Left lobe of liver (tissue), 2 donors: ENCODE data around the gene MSL3B.

Experiments used
- ATAC-seq: fragments of 200-7000 bp; cut with Tn5 transposase; one replicate; pipeline ENCODE4 v1.9.1; 2020; ENCODE audit warnings: mild to moderate bottlenecking, moderate library complexity
- DNase-seq: peaks from one replicate; pipeline ENCODE4 v3.0.0-alpha.2; 2020; ENCODE audit warnings: low spot score
- donor health status: DM: no; HTN: no; CAD: no; lungs with moderate emphysema.
- donor health status: DM: no; HTN: yes; CAD: no.

The MSL3B gene

GRCh38 chr2:233853883-233854240, 14.3 kb downstream of the MSL3B start:
- DNase-seq (no peak), ATAC-seq (no peak)

- ATAC-seq: no peak
- no peak for DNase-seq
Observed at GRCh38 chr2:233853353-233853752, 14.8 kb downstream of the MSL3B start.

- ATAC-seq (no peak), DNase-seq (no peak)
Observed at GRCh38 chr2:233852056-233852455, 16.1 kb downstream of the MSL3B start.

- DNase-seq (no peak), ATAC-seq (no peak)
Observed at GRCh38 chr2:233851169-233851568, 17.0 kb downstream of the MSL3B start.

GRCh38 chr2:233850745-233851144, 17.4 kb downstream of the MSL3B start:
- ATAC-seq: no peak
- no peak for DNase-seq

GRCh38 chr2:233849607-233850271, 18.4 kb downstream of the MSL3B start:
- ATAC-seq (no peak), DNase-seq (no peak)

- ATAC-seq (no peak), DNase-seq (peak; percentile 38)
Observed at GRCh38 chr2:233848276-233848675, 19.9 kb downstream of the MSL3B start.

- DNase-seq (peak; percentile 33), ATAC-seq (no peak)
Observed at GRCh38 chr2:233847248-233847898, 20.8 kb downstream of the MSL3B start.

- no peak for DNase-seq
Observed at GRCh38 chr2:233846387-233847247, 21.6 kb downstream of the MSL3B start.

GRCh38 chr2:233845301-233846060, 22.7 kb downstream of the MSL3B start:
- ATAC-seq (no peak), DNase-seq (no peak)

More at GRCh38 chr2:233846387-233847247, 21.6 kb downstream of the MSL3B start:
- no peak for ATAC-seq

- ATAC-seq: no peak
- no peak for DNase-seq
Observed at GRCh38 chr2:233844836-233845235, 23.4 kb downstream of the MSL3B start.

- DNase-seq: peak; percentile 21
- no peak for ATAC-seq
Observed at GRCh38 chr2:233844064-233844807, 23.9 kb downstream of the MSL3B start.

GRCh38 chr2:233841183-233841582, 27.0 kb downstream of the MSL3B start:
- DNase-seq (no peak), ATAC-seq (no peak)

- no peak for ATAC-seq
- DNase-seq: no peak
Observed at GRCh38 chr2:233840520-233840919, 27.7 kb downstream of the MSL3B start.

- DNase-seq (peak; percentile 29), ATAC-seq (no peak)
Observed at GRCh38 chr2:233839447-233839820, 28.8 kb downstream of the MSL3B start.

- ATAC-seq: no peak
- peak; percentile 31 for DNase-seq
Observed at GRCh38 chr2:233838726-233839446, 29.3 kb downstream of the MSL3B start.

- DNase-seq (peak; percentile 37), ATAC-seq (no peak)
Observed at GRCh38 chr2:233838251-233838650, 29.9 kb downstream of the MSL3B start.

- ATAC-seq (no peak), DNase-seq (no peak)
Observed at GRCh38 chr2:233837694-233838229, 30.4 kb downstream of the MSL3B start.

- no peak for DNase-seq
- ATAC-seq: no peak
Observed at GRCh38 chr2:233836359-233836758, 31.8 kb downstream of the MSL3B start.
